ENCODE results near the gene S100A6.

DNA sequence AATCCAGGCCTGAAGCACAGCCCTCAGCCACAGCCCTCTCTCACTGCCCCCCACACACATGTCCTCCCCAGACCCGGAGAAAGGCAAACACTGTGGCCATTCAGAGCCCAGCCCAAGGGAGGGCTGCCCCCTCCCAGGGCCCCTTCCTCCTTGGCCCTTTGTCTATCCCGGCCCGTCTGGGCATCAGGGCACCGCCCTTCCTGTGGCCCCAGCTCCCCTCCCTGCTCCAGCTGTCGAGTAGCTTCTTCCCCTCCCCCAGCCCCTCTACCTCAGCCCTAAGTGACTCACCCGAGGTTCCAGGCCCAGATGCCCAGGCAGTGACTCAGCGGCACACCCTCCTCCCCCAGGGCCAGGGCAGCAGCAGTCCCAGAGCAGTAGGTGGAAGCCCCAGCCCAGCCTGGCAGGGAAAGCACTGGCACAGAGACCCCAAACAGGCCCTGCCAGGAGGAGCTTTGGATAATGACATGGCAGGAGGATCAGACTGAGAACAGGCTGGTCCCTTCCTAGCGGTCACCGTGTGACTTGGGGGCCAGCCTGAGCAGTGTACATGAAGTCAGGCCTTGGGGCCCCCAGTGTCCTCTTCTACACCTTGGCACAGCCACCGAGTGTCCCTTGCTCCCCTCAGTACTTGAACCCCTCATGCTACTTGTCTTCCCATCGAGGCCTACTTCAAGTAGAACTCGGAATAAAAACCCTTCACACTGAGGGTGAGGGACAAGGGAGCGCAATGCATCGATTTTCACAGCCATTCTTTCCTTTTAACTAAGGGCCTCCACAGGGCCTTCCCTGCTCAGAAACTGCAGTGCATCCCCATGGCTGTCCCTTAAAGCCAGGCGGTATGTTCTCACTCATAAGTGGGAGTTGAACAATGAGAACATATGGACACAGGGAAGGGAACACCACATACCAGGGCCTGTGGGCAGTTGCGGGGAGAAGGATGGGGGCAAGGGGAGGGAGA lies 30.9 kb upstream of the S100A6 start:
- peak; percentile 48 to 53 for TF ChIP-seq POLR2A (IDR thresholded peaks at IDR 0.05)
- TF ChIP-seq, protein P1, sequence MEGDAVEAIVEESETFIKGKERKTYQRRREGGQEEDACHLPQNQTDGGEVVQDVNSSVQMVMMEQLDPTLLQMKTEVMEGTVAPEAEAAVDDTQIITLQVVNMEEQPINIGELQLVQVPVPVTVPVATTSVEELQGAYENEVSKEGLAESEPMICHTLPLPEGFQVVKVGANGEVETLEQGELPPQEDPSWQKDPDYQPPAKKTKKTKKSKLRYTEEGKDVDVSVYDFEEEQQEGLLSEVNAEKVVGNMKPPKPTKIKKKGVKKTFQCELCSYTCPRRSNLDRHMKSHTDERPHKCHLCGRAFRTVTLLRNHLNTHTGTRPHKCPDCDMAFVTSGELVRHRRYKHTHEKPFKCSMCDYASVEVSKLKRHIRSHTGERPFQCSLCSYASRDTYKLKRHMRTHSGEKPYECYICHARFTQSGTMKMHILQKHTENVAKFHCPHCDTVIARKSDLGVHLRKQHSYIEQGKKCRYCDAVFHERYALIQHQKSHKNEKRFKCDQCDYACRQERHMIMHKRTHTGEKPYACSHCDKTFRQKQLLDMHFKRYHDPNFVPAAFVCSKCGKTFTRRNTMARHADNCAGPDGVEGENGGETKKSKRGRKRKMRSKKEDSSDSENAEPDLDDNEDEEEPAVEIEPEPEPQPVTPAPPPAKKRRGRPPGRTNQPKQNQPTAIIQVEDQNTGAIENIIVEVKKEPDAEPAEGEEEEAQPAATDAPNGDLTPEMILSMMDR (IDR thresholded peaks at IDR 0.05 in 4 of 5, conservative IDR thresholded peaks at IDR 0.05 in 1 of 5): no peak

Measured in gastrocnemius medialis (tissue), 4 donors.